Muscle of arm (tissue), 12 donors: ENCODE measurements around the gene RYR3. TPM values are rescaled to one million over a fixed set of nuclear protein-coding genes. Genes with fewer than 3 reads are reported as not detected.
A peak's percentile ranks its signal among the peaks of the same experiment; 100 is the strongest.

Experiments
- DNase-seq: peaks from one replicate; pipeline ENCODE4 v3.0.0-alpha.2; 2013
- polyA plus RNA-seq, 12 donors: library from polyadenylated mRNA; unstranded; fragments of 120-200 nt; gene quantifications; one replicate each; pipeline ENCODE4 v1.2.1, GENCODE V29; 2013; ENCODE audit not compliant: insufficient read length in 12 of 12

The RYR3 gene
- polyA plus RNA-seq, 12 donors = 18.2 to 77.7 (median 47.4) TPM; not detected in 1

- no peak for DNase-seq
Observed at GRCh38 chr15:33378866-33379480, 68.2 kb downstream of the RYR3 start.

- DNase-seq = peak; percentile 5
Observed at GRCh38 chr15:33380406-33380805, 69.6 kb downstream of the RYR3 start.

- no peak for DNase-seq
Observed at GRCh38 chr15:33382491-33382890, 71.7 kb downstream of the RYR3 start.

- no peak for DNase-seq
Observed at GRCh38 chr15:33384307-33384706, 73.5 kb downstream of the RYR3 start.

GRCh38 chr15:33392453-33392852 lies 81.7 kb downstream of the RYR3 start:
- no peak for DNase-seq

- DNase-seq = no peak
Observed at GRCh38 chr15:33393546-33393945, 82.8 kb downstream of the RYR3 start.

- no peak for DNase-seq
Observed at GRCh38 chr15:33395321-33395720, 84.6 kb downstream of the RYR3 start.

- DNase-seq = no peak
Observed at GRCh38 chr15:33395846-33396245, 85.1 kb downstream of the RYR3 start.

GRCh38 chr15:33396475-33396874 lies 85.7 kb downstream of the RYR3 start:
- no peak for DNase-seq

- no peak for DNase-seq
Observed at GRCh38 chr15:33398555-33398954, 87.8 kb downstream of the RYR3 start.

GRCh38 chr15:33400941-33401340 lies 90.2 kb downstream of the RYR3 start:
- DNase-seq = no peak

- no peak for DNase-seq
Observed at GRCh38 chr15:33402600-33402999, 91.8 kb downstream of the RYR3 start.

GRCh38 chr15:33405096-33405495 lies 94.3 kb downstream of the RYR3 start:
- no peak for DNase-seq

- no peak for DNase-seq
Observed at GRCh38 chr15:33411596-33412540, 101.1 kb downstream of the RYR3 start.

GRCh38 chr15:33419701-33420100 lies 108.9 kb downstream of the RYR3 start:
- DNase-seq = no peak

- no peak for DNase-seq
Observed at GRCh38 chr15:33424025-33424424, 113.3 kb downstream of the RYR3 start.

- DNase-seq = no peak
Observed at GRCh38 chr15:33425142-33425541, 114.4 kb downstream of the RYR3 start.

GRCh38 chr15:33430577-33430976 lies 119.8 kb downstream of the RYR3 start:
- DNase-seq = no peak

- DNase-seq = no peak
Observed at GRCh38 chr15:33433821-33434220, 123.1 kb downstream of the RYR3 start.

GRCh38 chr15:33438396-33438795 lies 127.6 kb downstream of the RYR3 start:
- DNase-seq = no peak

GRCh38 chr15:33440900-33441299 lies 130.1 kb downstream of the RYR3 start:
- DNase-seq = no peak

- DNase-seq = no peak
Observed at GRCh38 chr15:33442449-33442848, 131.7 kb downstream of the RYR3 start.

GRCh38 chr15:33443708-33444107 lies 132.9 kb downstream of the RYR3 start:
- DNase-seq = no peak
